Measurements from ENCODE around the gene NTM.

Gene NTM

DNA sequence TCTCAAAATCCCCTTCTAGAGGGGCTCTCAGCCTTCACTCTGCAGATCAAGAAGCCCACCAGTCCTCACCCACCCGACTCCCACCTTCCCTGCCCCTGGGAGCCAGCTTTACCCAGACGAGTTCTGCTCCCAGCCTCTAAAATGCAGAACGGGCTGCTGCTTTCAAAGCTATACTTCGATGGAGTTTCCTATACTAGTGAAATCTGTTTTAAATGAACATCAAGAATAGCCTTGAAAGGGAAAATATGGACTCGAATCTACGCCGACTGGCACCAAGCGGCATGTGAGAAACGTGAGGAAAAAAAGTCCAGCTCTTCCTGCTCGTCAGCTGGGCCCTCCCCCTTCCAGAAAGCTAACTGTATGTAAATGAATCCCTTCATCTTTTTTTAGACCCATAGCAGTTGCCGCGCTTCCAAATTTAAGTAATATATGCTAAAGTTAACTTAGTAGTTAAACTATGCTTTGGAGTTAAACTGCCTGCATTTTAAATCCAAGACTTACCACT, 211.7 kb downstream of the NTM start:
- TF ChIP-seq, protein P1, sequence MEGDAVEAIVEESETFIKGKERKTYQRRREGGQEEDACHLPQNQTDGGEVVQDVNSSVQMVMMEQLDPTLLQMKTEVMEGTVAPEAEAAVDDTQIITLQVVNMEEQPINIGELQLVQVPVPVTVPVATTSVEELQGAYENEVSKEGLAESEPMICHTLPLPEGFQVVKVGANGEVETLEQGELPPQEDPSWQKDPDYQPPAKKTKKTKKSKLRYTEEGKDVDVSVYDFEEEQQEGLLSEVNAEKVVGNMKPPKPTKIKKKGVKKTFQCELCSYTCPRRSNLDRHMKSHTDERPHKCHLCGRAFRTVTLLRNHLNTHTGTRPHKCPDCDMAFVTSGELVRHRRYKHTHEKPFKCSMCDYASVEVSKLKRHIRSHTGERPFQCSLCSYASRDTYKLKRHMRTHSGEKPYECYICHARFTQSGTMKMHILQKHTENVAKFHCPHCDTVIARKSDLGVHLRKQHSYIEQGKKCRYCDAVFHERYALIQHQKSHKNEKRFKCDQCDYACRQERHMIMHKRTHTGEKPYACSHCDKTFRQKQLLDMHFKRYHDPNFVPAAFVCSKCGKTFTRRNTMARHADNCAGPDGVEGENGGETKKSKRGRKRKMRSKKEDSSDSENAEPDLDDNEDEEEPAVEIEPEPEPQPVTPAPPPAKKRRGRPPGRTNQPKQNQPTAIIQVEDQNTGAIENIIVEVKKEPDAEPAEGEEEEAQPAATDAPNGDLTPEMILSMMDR (IDR thresholded peaks at IDR 0.05; ENCODE audit: low read depth, low read length), result no peak
- no peak overlapping the region for H3K4me3 ChIP-seq (ENCODE audit: low read depth, low read length)

DNA sequence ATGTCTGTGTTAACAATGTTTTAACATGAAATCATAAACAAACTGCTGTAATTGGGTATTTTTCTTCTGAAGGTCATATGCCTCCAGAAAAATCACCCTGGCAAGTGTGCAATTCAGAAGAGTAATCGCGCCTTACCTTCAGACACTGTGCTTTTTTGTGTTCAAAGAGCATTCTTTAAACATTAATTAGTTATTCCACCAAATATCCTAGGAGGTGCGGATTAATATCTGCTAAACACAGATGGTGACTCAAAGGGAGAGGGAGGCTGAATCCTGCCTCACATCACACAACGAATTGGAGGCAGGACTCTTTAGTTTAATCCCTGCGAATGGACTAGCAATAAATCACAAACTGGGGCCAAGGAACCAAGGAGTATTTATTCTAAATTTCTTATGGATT, 213.0 kb downstream of the NTM start:
- TF ChIP-seq, protein P1 (IDR thresholded peaks at IDR 0.05; ENCODE audit: low read depth, low read length), result no peak
- H3K4me3 ChIP-seq (ENCODE audit: low read depth, low read length), result no peak overlapping the region

DNA sequence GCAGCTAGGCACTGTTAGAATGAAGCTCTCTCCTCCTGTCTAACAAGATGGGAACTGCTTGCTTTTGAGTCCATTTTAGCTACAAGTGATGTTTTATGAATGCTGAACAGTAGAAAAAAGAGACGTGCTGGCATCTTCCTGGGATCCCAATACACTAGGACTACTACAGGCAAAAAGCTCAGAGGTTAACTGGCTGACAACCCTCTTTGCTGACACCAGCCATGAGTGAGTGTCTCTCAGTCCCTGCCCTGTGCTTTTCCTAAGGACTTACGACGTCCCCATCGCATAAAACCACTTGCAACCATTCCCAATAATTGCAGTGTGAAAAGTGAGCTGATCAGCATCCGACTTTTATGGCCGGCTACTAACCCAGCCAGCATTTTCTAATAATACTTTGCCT, 213.5 kb downstream of the NTM start:
- TF ChIP-seq, protein P1 (IDR thresholded peaks at IDR 0.05; ENCODE audit: low read depth, low read length), result no peak
- no peak overlapping the region for H3K4me3 ChIP-seq (ENCODE audit: low read depth, low read length)

DNA sequence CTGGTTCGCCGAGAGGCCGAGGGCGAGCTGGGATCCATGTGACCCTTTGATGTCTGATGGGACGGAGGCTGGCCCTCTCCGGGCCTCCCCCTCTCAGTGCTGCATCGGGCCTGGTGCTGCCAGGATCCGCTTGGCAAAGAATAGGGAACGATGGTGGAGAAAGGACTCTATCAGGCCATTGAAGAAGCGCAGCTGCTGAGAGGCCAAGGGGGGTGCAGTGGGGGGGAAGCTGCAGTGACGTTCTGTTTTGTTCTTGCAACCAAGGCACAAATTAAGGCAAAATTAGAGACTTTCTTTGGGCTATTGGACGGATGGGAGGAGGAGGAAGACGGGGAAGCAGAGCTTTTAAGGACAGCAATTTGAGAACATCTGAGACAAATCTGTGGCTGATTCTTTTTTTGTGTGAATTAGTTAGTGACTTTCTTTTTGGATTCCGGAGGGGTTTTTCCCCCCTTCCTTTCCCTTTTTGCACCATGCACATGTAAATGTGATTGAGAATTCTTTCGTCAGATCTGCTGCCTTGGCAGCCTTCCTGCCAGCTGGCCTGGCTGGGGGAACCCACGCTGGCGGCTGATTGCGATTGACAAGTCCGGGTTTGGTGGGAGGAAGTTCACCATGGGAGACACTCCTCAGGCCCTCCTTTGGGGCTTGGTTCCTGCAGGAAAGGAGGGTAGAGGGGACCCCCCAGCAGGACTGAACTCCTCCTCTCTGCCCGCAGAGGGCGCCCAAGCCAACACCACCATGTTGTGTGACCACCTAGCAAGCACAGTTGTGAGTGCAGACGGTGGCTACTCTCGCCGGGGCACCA, 214.6 kb downstream of the NTM start:
- TF ChIP-seq, protein P1 (IDR thresholded peaks at IDR 0.05; ENCODE audit: low read depth, low read length), result no peak
- no peak overlapping the region for H3K4me3 ChIP-seq (ENCODE audit: low read depth, low read length)

DNA sequence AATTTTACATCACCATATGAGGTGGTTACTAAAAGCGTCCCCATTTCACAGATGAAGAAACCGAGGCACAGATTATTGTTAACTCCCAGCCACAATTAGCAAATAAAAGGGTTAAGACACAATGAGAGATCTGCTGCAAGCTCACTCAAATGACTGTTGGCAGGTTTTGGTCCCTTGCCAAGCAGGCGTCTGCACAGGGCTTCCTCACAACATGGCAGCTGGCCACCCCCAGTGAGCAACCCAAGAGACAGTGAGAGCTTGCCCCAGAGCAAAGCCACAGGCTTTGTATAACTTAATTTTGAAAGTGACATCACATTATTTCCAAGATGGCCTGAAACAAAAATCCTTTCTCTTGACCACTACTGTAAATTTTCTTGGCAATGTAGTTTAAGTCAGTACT, 217.6 kb downstream of the NTM start:
- TF ChIP-seq, protein P1 (IDR thresholded peaks at IDR 0.05; ENCODE audit: low read depth, low read length), result no peak
- no peak overlapping the region for H3K4me3 ChIP-seq (ENCODE audit: low read depth, low read length)

DNA sequence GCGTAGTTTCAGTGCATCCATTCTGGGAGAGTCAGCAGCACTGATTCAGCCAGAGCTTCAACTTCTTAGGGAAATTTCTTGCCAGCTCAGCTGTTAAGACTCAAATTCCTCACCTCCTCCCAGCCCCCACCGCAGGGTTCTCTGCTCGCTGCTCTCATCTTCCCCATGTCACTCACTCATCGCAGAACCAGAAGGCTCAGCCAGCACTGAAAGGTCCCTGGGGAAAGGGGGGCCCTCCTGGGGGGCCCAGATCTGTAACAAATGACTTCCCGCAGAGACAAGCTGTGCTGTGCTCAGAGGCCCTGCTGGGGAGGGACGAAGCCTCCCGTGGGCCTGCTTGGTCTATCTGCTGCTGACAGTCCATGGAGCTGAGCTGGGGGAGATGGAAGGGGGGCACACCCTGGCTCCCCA, 220.6 kb downstream of the NTM start:
- H3K4me3 ChIP-seq (ENCODE audit: low read depth, low read length), result no peak overlapping the region
- TF ChIP-seq, protein P1 (IDR thresholded peaks at IDR 0.05; ENCODE audit: low read depth, low read length), result no peak

DNA sequence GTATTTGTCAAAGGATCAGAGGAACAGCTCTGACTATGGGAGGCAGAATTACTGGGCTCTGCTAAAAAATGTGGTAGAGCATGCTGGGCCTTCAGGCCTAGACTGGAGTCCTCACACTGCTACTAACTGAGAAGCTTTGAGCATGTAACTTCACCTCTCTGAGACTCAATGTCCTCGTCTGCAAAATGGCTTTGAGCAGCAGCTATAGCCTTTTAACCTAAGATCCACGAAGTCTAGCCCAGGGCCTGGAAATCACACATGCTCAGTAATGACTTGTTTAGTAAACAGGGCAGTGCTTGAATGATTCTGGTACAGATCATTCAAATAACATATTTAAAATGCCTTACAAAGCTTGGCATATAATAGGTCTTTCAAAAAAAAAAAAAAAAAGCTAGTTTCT, 221.7 kb downstream of the NTM start:
- no peak overlapping the region for H3K4me3 ChIP-seq (ENCODE audit: low read depth, low read length)
- TF ChIP-seq, protein P1 (IDR thresholded peaks at IDR 0.05; ENCODE audit: low read depth, low read length), result no peak
